GM19099 (cell line): ENCODE results near the gene FGF22.
A peak's percentile ranks its signal among the peaks of the same experiment; 100 is the strongest.

Experiments
- POLR2A ChIP-seq: IDR thresholded peaks from 3 replicates; pipeline ENCODE4 v1.6.1; 2011; ENCODE audit warnings: low read depth; ENCODE audit not compliant: insufficient read length; ENCODE audit errors: extremely low read depth

Gene FGF22

GRCh38 chr19:676339-677105 lies 36.8 kb downstream of the FGF22 start, which contains the start of gene FSTL3:
Gene FSTL3 (plus strand): TSS chr19:676392. CDS start chr19:676424, 32 bp downstream.
- no peak for TF ChIP-seq POLR2A

GRCh38 chr19:677201-677600 lies 37.5 kb downstream of the FGF22 start:
- no peak for TF ChIP-seq POLR2A

GRCh38 chr19:677601-678436 lies 38.1 kb downstream of the FGF22 start:
- no peak for TF ChIP-seq POLR2A

DNA sequence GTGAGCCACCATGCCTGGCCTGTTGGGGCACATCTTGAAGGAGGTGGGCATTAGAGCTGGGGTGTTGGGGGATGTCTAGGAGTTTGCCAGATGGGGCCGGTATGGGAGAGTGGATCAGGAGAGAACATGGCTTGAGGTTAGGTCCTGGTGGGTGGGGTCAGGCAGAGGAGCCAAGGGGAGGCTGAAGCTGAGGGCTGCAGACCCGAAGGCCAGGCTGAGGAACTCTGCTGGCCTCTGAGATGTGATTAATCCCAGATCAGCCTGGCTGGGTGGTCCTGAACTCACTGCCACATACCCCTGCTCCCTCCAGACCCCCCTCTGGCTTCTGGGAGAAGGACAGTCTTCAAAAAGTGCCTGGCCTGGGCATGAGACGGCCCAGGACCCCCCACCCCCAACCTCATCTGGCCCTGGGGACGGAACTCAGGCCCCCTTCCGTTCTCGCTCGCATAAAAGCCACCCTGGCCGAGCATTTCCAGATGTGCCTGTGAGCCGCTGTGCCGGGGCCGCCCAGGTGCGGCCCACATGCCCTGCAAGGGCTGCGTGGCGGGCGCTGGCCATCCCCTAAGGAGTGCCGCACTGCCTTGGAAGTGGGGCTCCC lies 39.2 kb downstream of the FGF22 start:
- no peak for TF ChIP-seq POLR2A

GRCh38 chr19:679418-680286 lies 40.0 kb downstream of the FGF22 start:
- no peak for TF ChIP-seq POLR2A

- TF ChIP-seq POLR2A, result peak; percentile 56
These were observed 40.8 kb downstream of the FGF22 start for GRCh38 chr19:680287-681028.

GRCh38 chr19:681029-682019 lies 41.6 kb downstream of the FGF22 start:
- no peak for TF ChIP-seq POLR2A

GRCh38 chr19:682678-683320 lies 43.1 kb downstream of the FGF22 start:
- no peak for TF ChIP-seq POLR2A

- no peak for TF ChIP-seq POLR2A
These were observed 45.8 kb downstream of the FGF22 start for GRCh38 chr19:685454-685931.

DNA sequence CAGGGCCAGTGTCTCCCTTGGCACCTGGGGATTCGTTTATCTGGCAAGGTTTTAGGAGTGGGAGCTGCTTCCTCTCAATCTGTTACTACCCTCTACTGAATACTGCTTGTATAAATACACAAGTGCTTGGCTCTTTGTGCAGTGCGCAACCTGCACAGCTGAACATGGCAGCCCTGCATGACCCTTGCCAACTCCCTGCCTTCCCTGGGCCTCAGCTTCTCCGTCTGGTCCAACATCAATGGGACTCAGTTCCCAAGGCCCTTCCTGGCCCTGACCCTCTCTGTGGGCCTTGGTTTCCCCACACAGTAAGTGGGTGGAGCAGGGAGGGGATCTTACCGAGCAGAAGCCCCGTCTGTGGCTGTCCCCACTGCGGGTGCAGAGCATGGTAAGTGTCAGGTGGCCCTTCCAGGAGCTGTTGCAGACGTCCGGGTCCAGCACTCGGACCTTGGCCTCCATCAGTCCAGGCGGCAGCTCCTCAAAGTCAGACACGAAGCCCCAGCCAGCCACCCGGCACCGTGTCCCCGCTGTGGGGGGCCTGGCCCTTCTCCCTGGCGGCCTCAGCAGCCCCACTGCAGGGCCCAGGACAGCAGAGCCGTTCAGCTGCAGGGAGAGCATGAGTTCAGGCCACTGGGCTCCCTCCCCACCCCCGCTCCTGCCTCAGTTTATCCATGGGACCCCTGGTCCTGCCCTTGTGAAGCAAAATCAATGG lies 47.1 kb downstream of the FGF22 start:
- TF ChIP-seq POLR2A, result no peak

GRCh38 chr19:687569-688166 lies 48.0 kb downstream of the FGF22 start:
- TF ChIP-seq POLR2A, result no peak
